ENCODE results near the gene CEP135.
"Not testable (repeated sequence)": the region's sequence is repeated elsewhere in the genome, so short reads cannot be mapped to it uniquely, and the experiment has no call there.

- TF ChIP-seq POLR2AphosphoS5 (IDR thresholded peaks at IDR 0.05; ENCODE audit: low read depth, low read length); PAX5 (IDR thresholded peaks at IDR 0.05; ENCODE audit: insufficient read depth, low read length, severe bottlenecking): not testable (repeated sequence)
Observed at GRCh38 chr4:55935907-55936306, 12.8 kb upstream of the CEP135 start.
